Keratinocyte (primary cell): ENCODE data around the gene GGA1. TPM values are rescaled to one million over a fixed set of nuclear protein-coding genes. Genes with fewer than 3 reads are reported as not detected.
A peak's percentile ranks its signal among the peaks of the same experiment; 100 is the strongest.
"Not testable (repeated sequence)": the region's sequence is repeated elsewhere in the genome, so short reads cannot be mapped to it uniquely, and the experiment has no call there.

Source experiments
- DNase-seq: peaks from one replicate; pipeline ENCODE4 v3.0.0-alpha.2; 2011; ENCODE audit warnings: low read depth, missing footprints, low spot score
- FAIRE-seq: peaks from 2 replicates; lab custom pipeline; 2011; peaks lifted over from hg19 to GRCh38; lab: Jason Lieb, UNC
- H2AFZ ChIP-seq: 2 replicates; pipeline ENCODE4 v1.6.0; 2012; ENCODE audit warnings: low read length, control low read depth, inconsistent platforms; ENCODE audit not compliant: control insufficient read depth
- H3K27ac ChIP-seq: 2 replicates; pipeline ENCODE4 v1.5.1; 2011; ENCODE audit warnings: low read length; ENCODE audit not compliant: control insufficient read depth, insufficient read depth
- H3K27me3 ChIP-seq: 3 replicates; pipeline ENCODE4 v1.6.0; 2011; ENCODE audit warnings: low read length; ENCODE audit not compliant: control insufficient read depth, insufficient read depth; ENCODE audit errors: extremely low read depth
- H3K36me3 ChIP-seq, 2 experiments: 2 replicates in 1 of 2; 3 replicates in 1 of 2; pipeline ENCODE4 v1.5.1; 2011; ENCODE audit warnings: low read length in 2 of 2, mild to moderate bottlenecking in 1 of 2; ENCODE audit not compliant: control insufficient read depth in 2 of 2, insufficient read depth in 2 of 2; ENCODE audit errors: extremely low read depth in 1 of 2
- H3K4me1 ChIP-seq: 3 replicates; pipeline ENCODE4 v1.5.1; 2011; ENCODE audit warnings: low read length; ENCODE audit not compliant: control insufficient read depth, insufficient read depth; ENCODE audit errors: extremely low read depth
- H3K4me2 ChIP-seq: 3 replicates; pipeline ENCODE4 v1.6.0; 2011; ENCODE audit warnings: low read depth, low read length; ENCODE audit not compliant: control insufficient read depth, insufficient read depth; ENCODE audit errors: extremely low read depth
- H3K4me3 ChIP-seq, 3 experiments: fragments of 200-600 bp in 1 of 3; sonication (generic) in 1 of 3; 2 replicates in 2 of 3; 3 replicates in 1 of 3; pipeline ENCODE4 v1.5.1; 2011 to 2016; ENCODE audit warnings: low read length in 3 of 3, mild to moderate bottlenecking in 3 of 3, control low read depth in 2 of 3, inconsistent platforms in 1 of 3, low read depth in 1 of 3, mixed read lengths in 1 of 3, mixed run types in 1 of 3, moderate library complexity in 1 of 3; ENCODE audit not compliant: control insufficient read depth in 2 of 3, insufficient read depth in 2 of 3; ENCODE audit errors: extremely low read depth in 1 of 3
- H3K79me2 ChIP-seq: 2 replicates; pipeline ENCODE4 v1.6.0; 2012; ENCODE audit warnings: low read length; ENCODE audit not compliant: control insufficient read depth, insufficient read depth
- H3K9ac ChIP-seq: 3 replicates; pipeline ENCODE4 v1.6.0; 2011; ENCODE audit warnings: low read length; ENCODE audit not compliant: control insufficient read depth, insufficient read depth; ENCODE audit errors: extremely low read depth
- H3K9me1 ChIP-seq: 3 replicates; pipeline ENCODE4 v1.6.0; 2011; ENCODE audit warnings: low read length; ENCODE audit not compliant: control insufficient read depth, insufficient read depth; ENCODE audit errors: extremely low read depth
- H3K9me3 ChIP-seq: 2 replicates; pipeline ENCODE4 v1.5.1; 2012; ENCODE audit warnings: low read depth, low read length; ENCODE audit not compliant: control insufficient read depth
- H4K20me1 ChIP-seq: 3 replicates; pipeline ENCODE4 v1.6.0; 2011; ENCODE audit warnings: low read length; ENCODE audit not compliant: control insufficient read depth, insufficient read depth; ENCODE audit errors: extremely low read depth
- CTCF ChIP-seq, 3 experiments: IDR thresholded peaks in 1 of 3; conservative IDR thresholded peaks in 1 of 3; optimal IDR thresholded peaks in 1 of 3; 2 replicates in 2 of 3; 3 replicates in 1 of 3; pipeline versions ENCODE3 to v1.5.1; 2011; ENCODE audit warnings: low read length in 3 of 3, mild to moderate bottlenecking in 3 of 3, moderate library complexity in 2 of 3, control low read depth in 1 of 3, inconsistent platforms in 1 of 3; ENCODE audit not compliant: insufficient read depth in 2 of 3; ENCODE audit errors: extremely low read depth in 1 of 3
- EZH2 ChIP-seq: IDR thresholded peaks from one replicate; pipeline ENCODE4 v1.6.1; 2012; ENCODE audit warnings: inconsistent platforms, mild to moderate bottlenecking, low read length, moderate library complexity
- dilution Hi-C: fragments of 300-500 bp; cut with MboI; formaldehyde crosslinking; loops from one replicate; pipeline ENCODE4 v1.7.0; 2020; ENCODE audit warnings: low sequenced_read_pairs; ENCODE audit not compliant: extremely low pct_ligation_motif_present
- polyA plus RNA-seq, 5 experiments: library from polyadenylated mRNA; depleted of rRNA in 3 of 5; stranded (reverse) in 3 of 5; stranded (forward) in 1 of 5; unstranded in 1 of 5; fragments of >200 nt; gene quantifications; 1 replicate in 1 of 5; 2 replicates in 3 of 5; 3 replicates in 1 of 5; pipeline versions ENCODE4 v1.2.1 to v1.2.3, GENCODE V29; 2011 to 2012; ENCODE audit warnings: missing spikeins in 2 of 5, low read depth in 1 of 5, low replicate concordance in 1 of 5

GGA1 gene
- polyA plus RNA-seq, 1 donor (not counting 4 experiments of a cell fraction or from before 2014, with no cell fraction given), result 29.2 TPM

GRCh38 chr22:37655252-37655563, 46.6 kb downstream of the GGA1 start:
- Histone ChIP-seq H3K4me1 (peaks cover 16% of the 10 kb centered on the region), H2AFZ (no peak overlapping the region), H3K4me3 (no peak overlapping the region), H4K20me1 (peaks cover 4% of the 10 kb centered on the region), H3K9me3 (no peaks in the 10 kb centered on the region), H3K4me2 (no peak overlapping the region), H3K9ac (no peak overlapping the region), H3K9me1 (no peaks in the 10 kb centered on the region), H3K79me2 (peaks cover 11% of the 10 kb centered on the region), H3K27ac (no peak overlapping the region), H3K27me3 (no peaks in the 10 kb centered on the region), H3K36me3 (peaks cover 9 to 24% of the 10 kb centered on the region in 2 experiments)
- DNase-seq (no peak), FAIRE-seq (no peak)
- TF ChIP-seq EZH2 (no peak), CTCF (optimal IDR thresholded peaks at IDR 0.05 in 1 of 3, IDR thresholded peaks at IDR 0.05 in 1 of 3, conservative IDR thresholded peaks at IDR 0.05 in 1 of 3; ENCODE audit: extremely low read depth in 1 of 3, insufficient read depth in 2 of 3, low read length in 3 of 3) (no peak)
- dilution Hi-C loops, result no loop called here

- DNase-seq, H3K9me3 ChIP-seq, H3K9me1 ChIP-seq, H2AFZ ChIP-seq, FAIRE-seq, H3K4me2 ChIP-seq, H3K4me3 ChIP-seq, dilution Hi-C loops, H3K27ac ChIP-seq, H4K20me1 ChIP-seq, H3K27me3 ChIP-seq, H3K9ac ChIP-seq: not testable (repeated sequence)
- Histone ChIP-seq H3K4me1 (peaks cover 20% of the 10 kb centered on the region), H3K79me2 (peaks cover 15% of the 10 kb centered on the region), H3K36me3 (peaks cover 3 to 16% of the 10 kb centered on the region in 2 experiments)
Observed at GRCh38 chr22:37656583-37656982, 47.9 kb downstream of the GGA1 start.

- dilution Hi-C loops, result no loop called here
- Histone ChIP-seq H4K20me1 (peaks cover 6% of the 10 kb centered on the region), H3K4me3 (peak overlapping the region; percentile 31 to 78 (median 55)), H3K36me3 (peaks cover 0 to 10% of the 10 kb centered on the region in 2 experiments), H3K79me2 (peaks cover 20% of the 10 kb centered on the region), H3K9ac (peak overlapping the region; percentile 57), H3K4me1 (peaks cover 20% of the 10 kb centered on the region), H3K27ac (peak overlapping the region; percentile 60), H3K27me3 (no peaks in the 10 kb centered on the region), H3K9me3 (no peaks in the 10 kb centered on the region), H2AFZ (peak overlapping the region; percentile 90), H3K9me1 (no peaks in the 10 kb centered on the region), H3K4me2 (peak overlapping the region; percentile 98)
- TF ChIP-seq EZH2, result no peak
- no peak for TF ChIP-seq CTCF (optimal IDR thresholded peaks at IDR 0.05 in 1 of 3, IDR thresholded peaks at IDR 0.05 in 1 of 3, conservative IDR thresholded peaks at IDR 0.05 in 1 of 3; ENCODE audit: extremely low read depth in 1 of 3, insufficient read depth in 2 of 3, low read length in 3 of 3)
- no peak for DNase-seq
- FAIRE-seq, result no peak
Observed at GRCh38 chr22:37657590-37658132, 49.0 kb downstream of the GGA1 start.
